Mesenchymal stem cell (in vitro differentiated cells and primary cell): ENCODE measurements around the gene RALGAPA2.

Experiments
- DNase-seq: peaks from one replicate; pipeline ENCODE4 v3.0.0-alpha.2; 2013
- H2AFZ ChIP-seq: one replicate; pipeline ENCODE4 v1.6.1; 2013; ENCODE audit warnings: low read depth, mild to moderate bottlenecking, control low read depth, inconsistent platforms, low read length, moderate library complexity
- H2AK5ac ChIP-seq: 2 replicates; pipeline ENCODE4 v1.6.1; 2013; ENCODE audit warnings: low read length, moderate library complexity, mild to moderate bottlenecking, inconsistent platforms; ENCODE audit not compliant: severe bottlenecking
- H2BK120ac ChIP-seq: one replicate; pipeline ENCODE4 v1.6.1; 2013; ENCODE audit warnings: low read depth, mild to moderate bottlenecking, inconsistent platforms, low read length, moderate library complexity
- H2BK12ac ChIP-seq, 2 experiments: one replicate each; pipeline ENCODE4 v1.6.1; 2013; ENCODE audit warnings: inconsistent platforms in 2 of 2, low read length in 2 of 2, mild to moderate bottlenecking in 2 of 2, moderate library complexity in 2 of 2, control low read depth in 1 of 2
- H2BK15ac ChIP-seq: one replicate; pipeline ENCODE4 v1.6.1; 2013; ENCODE audit warnings: mild to moderate bottlenecking, low read depth, inconsistent platforms; ENCODE audit not compliant: poor library complexity, severe bottlenecking
- H2BK5ac ChIP-seq: 2 replicates; pipeline ENCODE4 v1.6.1; 2013; ENCODE audit warnings: low read depth, mild to moderate bottlenecking, low read length, control low read depth, inconsistent platforms; ENCODE audit not compliant: poor library complexity, severe bottlenecking
- H3K14ac ChIP-seq, 2 experiments: one replicate each; pipeline ENCODE4 v1.6.1; 2013; ENCODE audit warnings: inconsistent platforms in 2 of 2, low read length in 2 of 2, control low read depth in 1 of 2, mild to moderate bottlenecking in 1 of 2, moderate library complexity in 1 of 2
- H3K18ac ChIP-seq, 2 experiments: one replicate each; pipeline ENCODE4 v1.6.1; 2013; ENCODE audit warnings: inconsistent platforms in 2 of 2, low read length in 2 of 2, control low read depth in 1 of 2, low read depth in 1 of 2, mild to moderate bottlenecking in 1 of 2
- H3K23ac ChIP-seq, 2 experiments: one replicate each; pipeline ENCODE4 v1.6.1; 2013; ENCODE audit warnings: inconsistent platforms in 2 of 2, low read length in 2 of 2, mild to moderate bottlenecking in 2 of 2, moderate library complexity in 2 of 2, control low read depth in 1 of 2
- H3K27ac ChIP-seq: 2 replicates; pipeline ENCODE4 v1.5.1; 2013; ENCODE audit warnings: mild to moderate bottlenecking, moderate library complexity, low read length, control low read depth, inconsistent platforms; ENCODE audit not compliant: poor library complexity, severe bottlenecking
- H3K27me3 ChIP-seq, 2 experiments: 2 replicates each; pipeline versions ENCODE4 v1.6.1 to v1.7.0; 2013; ENCODE audit warnings: low read length in 2 of 2, mild to moderate bottlenecking in 2 of 2, moderate library complexity in 2 of 2, control low read depth in 1 of 2, inconsistent platforms in 1 of 2; ENCODE audit not compliant: control insufficient read depth in 1 of 2, insufficient read depth in 1 of 2
- H3K36me3 ChIP-seq, 2 experiments: 2 replicates each; pipeline versions ENCODE4 v1.6.1 to v1.7.0; 2013; ENCODE audit warnings: low read length in 2 of 2, control low read depth in 1 of 2, inconsistent platforms in 1 of 2, low read depth in 1 of 2, mild to moderate bottlenecking in 1 of 2; ENCODE audit not compliant: insufficient read depth in 2 of 2, control insufficient read depth in 1 of 2
- H3K4ac ChIP-seq, 2 experiments: one replicate each; pipeline ENCODE4 v1.6.1; 2013; ENCODE audit warnings: inconsistent platforms in 2 of 2, low read length in 2 of 2, mild to moderate bottlenecking in 2 of 2, moderate library complexity in 2 of 2, control low read depth in 1 of 2, low read depth in 1 of 2
- H3K4me1 ChIP-seq: 2 replicates; pipeline ENCODE4 v1.6.1; 2013; ENCODE audit warnings: low read depth, low read length, control low read depth; ENCODE audit not compliant: control insufficient read depth, insufficient read depth
- H3K4me2 ChIP-seq: 2 replicates; pipeline ENCODE4 v1.6.1; 2013; ENCODE audit warnings: low read length, mild to moderate bottlenecking, inconsistent platforms; ENCODE audit not compliant: poor library complexity, severe bottlenecking
- H3K4me3 ChIP-seq, 2 experiments: 2 replicates each; pipeline versions ENCODE4 v1.5.1 to v1.7.0; 2013; ENCODE audit warnings: low read length in 2 of 2, mild to moderate bottlenecking in 2 of 2, control low read depth in 1 of 2, low read depth in 1 of 2; ENCODE audit not compliant: insufficient read depth in 1 of 2
- H3K79me1 ChIP-seq: replicated peaks from 2 replicates; pipeline ENCODE4 v1.6.1; 2013; ENCODE audit warnings: mild to moderate bottlenecking, control low read depth, low read length, inconsistent platforms; ENCODE audit not compliant: poor library complexity, severe bottlenecking
- H3K9ac ChIP-seq: 2 replicates; pipeline ENCODE4 v1.7.0; 2013; ENCODE audit warnings: mild to moderate bottlenecking, low read length, moderate library complexity
- H3K9me3 ChIP-seq: 2 replicates; pipeline ENCODE4 v1.7.0; 2013; ENCODE audit warnings: mild to moderate bottlenecking, low read length; ENCODE audit not compliant: control insufficient read depth
- H4K8ac ChIP-seq: one replicate; pipeline ENCODE4 v1.6.1; 2013; ENCODE audit warnings: inconsistent platforms, mild to moderate bottlenecking, low read length, moderate library complexity
- H4K91ac ChIP-seq: one replicate; pipeline ENCODE4 v1.6.1; 2013; ENCODE audit warnings: mild to moderate bottlenecking, low read length, inconsistent platforms
- WGBS: methylation state at CpG from one replicate; pipeline ENCODE4 v1.1.7; 2013; ENCODE audit warnings: mixed read lengths; 5-methylcytosine and 5-hydroxymethylcytosine counted together

RALGAPA2 gene

GRCh38 chr20:20446001-20446400 lies 266.4 kb downstream of the RALGAPA2 start:
- no peak overlapping the region for H2BK5ac ChIP-seq
- no peaks in the 10 kb centered on the region for H3K4me1 ChIP-seq
- no peak overlapping the region for H2BK120ac ChIP-seq
- no peak overlapping the region for H3K4ac ChIP-seq
- no peak overlapping the region for H3K14ac ChIP-seq
- H3K79me1 ChIP-seq: no peaks in the 10 kb centered on the region
- H2AK5ac ChIP-seq: no peak overlapping the region
- H3K23ac ChIP-seq: no peak overlapping the region
- H4K91ac ChIP-seq: no peak overlapping the region
- no peaks in the 10 kb centered on the region for H3K27me3 ChIP-seq
- no peak overlapping the region for H2AFZ ChIP-seq
- H2BK15ac ChIP-seq: no peak overlapping the region
- no peak overlapping the region for H2BK12ac ChIP-seq
- H3K9me3 ChIP-seq: no peaks in the 10 kb centered on the region
- H3K9ac ChIP-seq: no peak overlapping the region
- H4K8ac ChIP-seq: no peak overlapping the region
- no peak overlapping the region for H3K18ac ChIP-seq
- H3K27ac ChIP-seq: no peak overlapping the region
- no peak overlapping the region for H3K4me3 ChIP-seq
- H3K36me3 ChIP-seq: no peaks in the 10 kb centered on the region
- no peak for DNase-seq
- no peak overlapping the region for H3K4me2 ChIP-seq

DNA sequence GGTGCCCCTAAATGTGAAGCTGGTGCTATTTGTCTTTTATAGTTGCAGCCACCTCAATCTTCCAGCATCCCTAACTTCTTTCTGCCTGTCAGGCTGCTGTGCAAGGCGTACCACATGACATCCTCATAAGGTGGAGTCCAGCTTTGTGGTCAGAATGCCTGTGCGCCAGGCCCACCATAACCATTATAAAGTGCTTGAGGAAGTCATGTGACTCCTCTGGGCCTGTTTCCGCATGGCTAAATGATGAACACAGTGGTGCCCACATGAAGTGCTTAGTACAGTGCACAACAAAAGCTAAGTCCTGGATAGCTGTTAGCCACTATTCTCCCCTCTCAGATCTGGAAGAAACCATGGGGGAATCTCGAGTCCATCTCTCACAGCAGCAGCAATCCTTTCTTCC lies 268.9 kb downstream of the RALGAPA2 start:
- Histone ChIP-seq H2BK12ac (peak overlapping the region in 1 of 2 experiments; percentile 21), H3K14ac (no peak overlapping the region), H4K91ac (no peak overlapping the region), H3K27me3 (no peaks in the 10 kb centered on the region), H2BK5ac (no peak overlapping the region), H2AK5ac (no peak overlapping the region), H4K8ac (no peak overlapping the region), H2AFZ (no peak overlapping the region), H3K9ac (no peak overlapping the region), H3K27ac (no peak overlapping the region), H3K4me1 (no peaks in the 10 kb centered on the region), H3K4ac (peak overlapping the region in 1 of 2 experiments; percentile 30), H3K18ac (no peak overlapping the region), H3K9me3 (no peaks in the 10 kb centered on the region), H3K23ac (no peak overlapping the region), H3K79me1 (no peaks in the 10 kb centered on the region), H3K36me3 (no peaks in the 10 kb centered on the region), H2BK120ac (no peak overlapping the region), H2BK15ac (no peak overlapping the region), H3K4me3 (no peak overlapping the region), H3K4me2 (no peak overlapping the region)
- no peak for DNase-seq
- WGBS: 82% methylated on average over 4 of the region's 4 CpGs

GRCh38 chr20:20442466-20442865 lies 270.0 kb downstream of the RALGAPA2 start:
- Histone ChIP-seq H3K23ac (no peak overlapping the region), H3K9me3 (no peaks in the 10 kb centered on the region), H2BK15ac (no peak overlapping the region), H2BK12ac (no peak overlapping the region), H3K27me3 (no peaks in the 10 kb centered on the region), H2AK5ac (no peak overlapping the region), H3K18ac (no peak overlapping the region), H2AFZ (no peak overlapping the region), H3K36me3 (no peaks in the 10 kb centered on the region), H3K27ac (no peak overlapping the region), H4K8ac (no peak overlapping the region), H3K79me1 (no peaks in the 10 kb centered on the region), H3K4me3 (no peak overlapping the region), H3K4ac (no peak overlapping the region), H3K4me1 (no peaks in the 10 kb centered on the region), H4K91ac (no peak overlapping the region), H2BK5ac (no peak overlapping the region), H3K4me2 (no peak overlapping the region), H3K9ac (no peak overlapping the region), H2BK120ac (no peak overlapping the region), H3K14ac (no peak overlapping the region)
- 90% methylated on average over 2 of the region's 2 CpGs for WGBS
- no peak for DNase-seq

DNA sequence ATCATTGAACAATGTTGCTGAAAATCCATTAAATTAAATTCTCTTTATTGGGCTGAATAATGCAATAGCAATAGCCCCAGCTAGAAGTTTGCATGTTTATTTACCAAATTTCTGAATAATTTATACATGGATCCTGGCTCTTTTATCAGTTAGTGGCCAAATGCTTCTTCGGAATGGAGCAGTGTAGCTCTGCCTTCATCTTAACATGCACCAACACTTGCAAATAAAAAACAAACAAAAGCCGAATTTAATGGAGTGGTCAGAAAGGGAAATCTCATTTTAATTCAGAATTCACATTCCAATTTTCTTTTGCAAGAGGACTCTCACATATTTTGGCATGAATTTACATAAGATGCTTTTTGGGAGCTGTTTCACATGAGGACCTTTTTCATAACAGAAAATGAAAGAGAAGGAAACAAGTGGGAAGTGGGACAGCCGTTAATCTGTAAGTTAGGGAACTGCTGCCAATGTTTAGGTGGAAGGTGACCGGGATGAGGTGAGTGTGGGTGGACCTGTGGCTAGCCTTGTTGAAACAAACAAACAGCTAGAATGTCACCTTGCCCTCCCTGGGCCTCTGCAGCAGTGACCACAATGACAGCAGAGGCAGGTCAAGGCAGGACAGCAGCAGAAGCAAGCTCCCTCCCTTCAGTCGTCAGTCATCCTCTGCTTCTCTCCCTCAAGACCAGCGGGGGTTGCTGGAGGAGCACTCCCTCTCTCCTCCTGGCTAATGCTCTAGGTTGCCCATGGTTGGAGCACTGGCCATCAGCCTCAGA lies 271.4 kb downstream of the RALGAPA2 start:
- Histone ChIP-seq H3K9ac (no peak overlapping the region), H3K79me1 (no peaks in the 10 kb centered on the region), H2BK12ac (no peak overlapping the region), H3K4me1 (no peaks in the 10 kb centered on the region), H2AK5ac (no peak overlapping the region), H3K27me3 (no peaks in the 10 kb centered on the region), H2BK15ac (no peak overlapping the region), H3K4me3 (no peak overlapping the region), H3K27ac (no peak overlapping the region), H3K23ac (no peak overlapping the region), H2BK5ac (no peak overlapping the region), H4K91ac (no peak overlapping the region), H2AFZ (no peak overlapping the region), H3K36me3 (no peaks in the 10 kb centered on the region), H3K18ac (no peak overlapping the region), H3K4ac (no peak overlapping the region), H3K4me2 (no peak overlapping the region), H4K8ac (no peak overlapping the region), H3K14ac (no peak overlapping the region), H3K9me3 (no peaks in the 10 kb centered on the region), H2BK120ac (no peak overlapping the region)
- DNase-seq: no peak
- WGBS: 62% methylated on average over 5 of the region's 6 CpGs
